NAMALWA (cell line): ENCODE measurements around the gene FHIP2A.
"Not testable (repeated sequence)": the region's sequence is repeated elsewhere in the genome, so short reads cannot be mapped to it uniquely, and the experiment has no call there.

Source experiments
- DNase-seq: peaks from one replicate; pipeline ENCODE4 v3.0.0-alpha.2; 2015; ENCODE audit warnings: low spot score

Gene FHIP2A, protein sequence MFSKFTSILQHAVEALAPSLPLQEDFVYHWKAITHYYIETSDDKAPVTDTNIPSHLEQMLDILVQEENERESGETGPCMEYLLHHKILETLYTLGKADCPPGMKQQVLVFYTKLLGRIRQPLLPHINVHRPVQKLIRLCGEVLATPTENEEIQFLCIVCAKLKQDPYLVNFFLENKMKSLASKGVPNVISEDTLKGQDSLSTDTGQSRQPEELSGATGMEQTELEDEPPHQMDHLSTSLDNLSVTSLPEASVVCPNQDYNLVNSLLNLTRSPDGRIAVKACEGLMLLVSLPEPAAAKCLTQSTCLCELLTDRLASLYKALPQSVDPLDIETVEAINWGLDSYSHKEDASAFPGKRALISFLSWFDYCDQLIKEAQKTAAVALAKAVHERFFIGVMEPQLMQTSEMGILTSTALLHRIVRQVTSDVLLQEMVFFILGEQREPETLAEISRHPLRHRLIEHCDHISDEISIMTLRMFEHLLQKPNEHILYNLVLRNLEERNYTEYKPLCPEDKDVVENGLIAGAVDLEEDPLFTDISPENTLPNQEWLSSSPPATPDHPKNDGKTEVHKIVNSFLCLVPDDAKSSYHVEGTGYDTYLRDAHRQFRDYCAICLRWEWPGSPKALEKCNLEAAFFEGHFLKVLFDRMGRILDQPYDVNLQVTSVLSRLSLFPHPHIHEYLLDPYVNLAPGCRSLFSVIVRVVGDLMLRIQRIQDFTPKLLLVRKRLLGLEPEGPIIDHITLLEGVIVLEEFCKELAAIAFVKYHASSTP

GRCh38 chr10:114821293-114821914 is at the start of gene FHIP2A:
TSS of gene FHIP2A (plus strand) at chr10:114821780. CDS start at chr10:114822079, 299 bp downstream.
- DNase-seq, result peak; percentile 82

GRCh38 chr10:114772496-114773196 is 48.9 kb upstream of the FHIP2A start:
- DNase-seq, result no peak

GRCh38 chr10:114773197-114773532 is 48.4 kb upstream of the FHIP2A start:
- DNase-seq, result no peak

DNA sequence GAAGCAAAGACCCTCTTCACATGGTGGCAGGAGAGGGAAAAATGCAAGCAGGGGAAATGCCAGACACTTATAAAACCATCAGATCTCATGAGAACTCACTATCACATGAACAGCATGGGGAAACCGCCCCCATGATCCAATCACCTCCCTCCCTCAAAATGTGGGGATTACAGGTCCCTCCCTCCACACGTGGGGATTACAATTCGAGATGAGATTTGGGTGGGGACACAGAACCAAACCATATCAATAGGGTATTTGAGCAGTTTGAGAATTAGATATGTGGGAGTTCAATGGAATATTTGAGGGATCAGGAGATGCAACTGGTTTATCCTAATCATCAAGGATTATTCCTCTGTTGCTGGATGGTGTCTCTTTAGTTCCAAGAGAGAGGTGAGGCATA is 46.5 kb upstream of the FHIP2A start:
- DNase-seq, result not testable (repeated sequence)

DNA sequence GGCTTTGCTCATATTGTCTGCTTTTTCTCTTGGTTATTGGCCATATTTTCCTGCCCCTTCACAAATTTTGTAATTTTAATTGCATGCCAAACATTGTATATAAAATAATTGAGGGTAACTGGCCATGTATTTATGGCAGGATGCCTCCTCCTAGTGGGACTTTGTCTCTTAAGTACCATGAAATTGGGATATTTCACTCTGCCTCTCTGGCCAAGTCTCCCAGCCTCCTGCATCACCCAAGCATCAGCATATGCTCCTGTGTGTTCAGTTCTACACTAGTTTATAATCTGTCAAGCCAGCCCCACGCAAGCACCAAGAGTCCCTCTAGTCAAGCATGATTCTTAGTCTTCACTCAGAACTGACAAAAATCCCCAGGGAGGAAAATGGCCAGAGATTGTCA is 44.2 kb upstream of the FHIP2A start:
- no peak for DNase-seq

- DNase-seq, result no peak
Measured at GRCh38 chr10:114779803-114780576, 41.6 kb upstream of the FHIP2A start.

DNA sequence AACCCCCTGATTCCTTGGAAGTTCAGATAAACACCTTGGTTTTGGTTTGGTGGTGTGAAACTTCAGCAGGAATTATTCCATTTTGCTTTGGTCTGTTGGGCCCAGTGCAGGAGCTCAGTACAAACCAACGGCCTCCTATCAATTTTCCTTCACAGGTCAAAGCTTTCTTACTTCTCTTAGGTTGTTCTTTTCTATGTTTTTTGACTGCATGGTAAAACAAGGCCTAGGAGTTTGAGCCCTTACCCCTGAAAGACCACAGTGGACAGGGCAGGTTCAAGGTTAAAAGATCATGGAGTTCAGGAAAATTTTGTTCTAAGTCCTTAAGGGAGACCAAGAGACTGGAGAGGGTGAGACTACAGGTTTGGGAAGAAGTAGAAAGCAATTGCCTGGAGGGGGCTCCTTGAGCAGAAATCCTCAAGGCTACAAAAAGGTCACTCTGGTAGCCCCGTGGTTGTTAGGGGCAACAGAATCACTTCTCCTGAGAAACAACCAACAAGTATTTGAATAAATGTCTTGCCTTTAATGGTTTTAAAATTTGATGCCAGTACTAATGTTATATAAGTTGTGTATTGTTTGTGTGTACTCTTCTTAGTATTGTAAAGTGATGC is 40.9 kb upstream of the FHIP2A start:
- DNase-seq, result no peak

DNA sequence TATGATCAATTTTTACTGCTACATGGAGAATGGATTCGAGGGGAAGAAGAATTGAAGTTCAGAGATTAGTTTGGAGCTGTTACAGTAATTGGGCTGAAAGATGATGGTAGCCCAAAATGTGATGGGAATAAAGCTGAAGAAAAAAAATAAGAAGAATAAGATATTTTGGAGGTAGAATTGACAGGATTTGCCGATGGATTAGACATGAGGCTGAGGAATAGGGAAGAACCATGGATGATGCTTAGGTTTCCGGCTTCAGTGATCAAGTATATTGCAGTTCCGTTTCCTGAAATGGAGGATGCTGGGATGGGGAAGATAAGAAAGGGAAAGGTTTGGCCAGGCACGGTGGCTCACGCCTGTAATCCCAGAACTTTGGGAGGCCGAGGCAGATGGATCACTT is 38.9 kb upstream of the FHIP2A start:
- DNase-seq, result no peak

DNA sequence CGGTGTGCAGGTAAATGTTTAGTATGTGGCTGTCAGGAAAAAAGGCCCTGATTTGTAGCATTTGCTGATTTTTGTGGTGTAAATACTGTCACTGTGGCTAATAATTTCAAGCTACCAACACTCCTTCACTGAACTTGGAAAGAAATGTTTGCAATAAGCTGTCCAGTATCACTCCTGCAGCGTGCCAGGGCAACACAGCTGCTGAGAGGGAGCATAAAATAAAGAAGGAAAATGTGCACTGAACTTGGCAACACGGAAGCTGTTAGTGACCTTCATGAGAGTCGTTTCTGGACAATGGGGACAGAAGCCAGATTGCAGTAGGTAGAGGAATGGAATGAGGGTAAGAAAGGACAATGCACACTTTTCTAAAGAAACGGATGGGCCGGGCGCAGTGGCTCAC is 37.9 kb upstream of the FHIP2A start:
- DNase-seq, result no peak

DNA sequence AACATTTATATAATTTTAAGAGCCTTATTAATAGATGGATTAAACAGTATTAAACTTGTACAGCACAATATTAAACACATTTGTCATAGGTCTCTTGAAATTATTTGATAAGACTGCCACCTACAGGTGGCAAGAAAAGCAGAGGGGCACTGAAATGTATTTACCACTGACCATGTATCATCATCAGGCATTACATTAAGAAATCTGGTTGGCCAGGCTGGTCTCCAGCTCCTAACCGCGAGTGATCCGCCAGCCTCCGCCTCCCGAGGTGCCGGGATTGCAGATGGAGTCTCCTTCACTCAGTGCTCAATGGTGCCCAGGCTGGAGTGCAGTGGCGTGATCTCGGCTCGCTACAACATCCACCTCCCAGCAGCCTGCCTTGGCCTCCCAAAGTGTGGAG is 35.1 kb upstream of the FHIP2A start:
- DNase-seq, result peak; percentile 58

DNA sequence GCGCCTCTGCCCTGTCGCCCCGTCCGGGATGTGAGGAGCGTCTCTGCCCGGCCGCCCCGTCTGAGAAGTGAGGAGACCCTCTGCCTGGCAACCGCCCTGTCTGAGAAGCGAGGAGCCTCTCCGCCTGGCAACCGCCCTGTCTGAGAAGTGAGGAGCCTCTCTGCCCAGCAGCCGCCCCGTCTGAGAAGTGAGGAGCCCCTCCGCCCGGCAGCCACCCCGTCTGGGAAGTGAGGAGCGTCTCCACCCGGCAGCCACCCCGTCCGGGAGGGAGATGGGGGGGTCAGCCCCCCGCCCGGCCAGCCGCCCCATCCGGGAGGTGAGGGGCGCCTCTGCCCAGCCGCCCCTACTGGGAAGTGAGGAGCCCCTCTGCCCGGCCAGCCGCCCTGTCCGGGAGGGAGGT is 34.4 kb upstream of the FHIP2A start:
- not testable (repeated sequence) for DNase-seq

GRCh38 chr10:114791768-114792167 is 29.8 kb upstream of the FHIP2A start:
- DNase-seq, result no peak

GRCh38 chr10:114795039-114795438 is 26.5 kb upstream of the FHIP2A start:
- no peak for DNase-seq

- no peak for DNase-seq
Measured at GRCh38 chr10:114800361-114800760, 21.2 kb upstream of the FHIP2A start.

DNA sequence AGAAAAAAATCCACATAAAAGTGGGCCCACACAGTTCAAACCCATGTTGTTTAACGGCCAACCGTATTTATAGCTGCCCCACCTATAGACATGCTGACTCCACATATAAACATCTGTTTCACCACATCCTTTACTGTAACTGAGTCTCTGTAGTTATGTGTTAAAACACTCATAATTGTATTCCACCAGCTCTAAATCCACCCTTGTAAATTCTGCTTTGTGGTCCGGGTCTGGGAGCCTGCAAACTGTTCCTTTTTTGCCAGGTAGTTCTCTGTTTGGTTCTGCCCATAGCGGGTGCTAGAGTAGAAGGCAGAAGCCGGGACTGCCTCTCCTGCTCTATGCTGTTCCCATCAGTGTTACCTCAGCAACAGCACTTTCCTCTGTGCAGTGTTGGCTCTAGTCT is 20.2 kb upstream of the FHIP2A start:
- DNase-seq, result no peak

DNA sequence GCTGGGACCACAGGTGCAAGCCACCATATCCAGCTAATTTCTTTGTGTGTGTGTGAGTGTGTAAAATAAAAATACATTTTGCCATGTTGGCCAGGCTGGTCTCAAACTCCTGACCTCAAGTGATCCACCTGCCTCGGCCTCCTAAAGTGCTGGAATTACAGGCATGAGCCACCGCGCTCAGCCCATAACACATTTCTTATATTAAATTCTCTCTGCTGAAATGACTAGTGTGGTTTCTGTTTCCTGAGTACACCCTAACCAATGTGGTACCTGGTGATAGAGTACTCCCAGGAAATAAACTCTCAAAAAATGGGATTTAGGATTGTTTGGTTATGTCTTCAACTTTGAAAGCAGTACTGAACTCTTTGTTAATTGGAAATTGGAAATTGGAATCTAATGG is 19.4 kb upstream of the FHIP2A start:
- DNase-seq, result no peak

- no peak for DNase-seq
Measured at GRCh38 chr10:114806562-114807391, 14.8 kb upstream of the FHIP2A start.

- DNase-seq, result no peak
Measured at GRCh38 chr10:114808982-114809381, 12.6 kb upstream of the FHIP2A start.

DNA sequence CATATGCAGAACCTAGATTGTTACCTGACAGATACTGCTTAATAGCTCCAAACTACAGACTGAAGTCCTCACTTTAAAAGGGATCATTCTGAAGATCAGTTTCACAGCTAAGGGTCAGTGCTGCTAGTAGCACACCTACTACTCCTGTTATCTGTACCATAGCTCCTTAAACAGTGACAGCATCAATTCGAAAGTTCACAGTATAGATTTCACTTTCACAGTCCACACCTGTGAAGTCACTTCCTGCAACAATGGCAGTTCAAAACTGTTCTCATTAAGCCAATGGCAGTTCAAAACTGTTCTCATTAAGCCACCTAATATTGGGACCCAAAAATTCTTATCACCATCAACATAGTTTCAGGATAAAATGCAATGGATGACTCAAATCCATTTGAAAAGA is 10.7 kb upstream of the FHIP2A start:
- no peak for DNase-seq

DNA sequence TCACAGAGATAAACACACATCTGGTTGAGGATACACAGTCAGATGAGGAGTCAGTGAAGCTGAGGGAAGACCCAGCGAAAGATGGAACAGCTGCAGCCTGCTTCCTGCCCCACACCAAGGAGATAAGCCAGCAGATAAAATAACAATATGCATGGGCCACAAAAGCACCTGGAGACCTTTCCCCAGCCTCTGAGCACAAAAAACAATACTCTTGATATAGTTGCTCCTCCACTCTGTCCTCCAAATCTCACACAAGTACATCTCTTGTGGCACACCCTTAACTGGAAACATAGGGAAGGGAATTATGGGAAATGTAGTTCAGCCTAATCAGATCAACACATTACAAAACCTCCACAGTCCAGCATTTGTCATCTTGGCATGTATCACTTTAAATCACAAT is 9.7 kb upstream of the FHIP2A start:
- DNase-seq, result peak; percentile 9
